ENCODE data around the gene CHCHD3. TPM values are rescaled to one million over a fixed set of nuclear protein-coding genes. Genes with fewer than 3 reads are reported as not detected.

The CHCHD3 gene
- total and polyA plus RNA-seq, 4 donors = 25.5 to 37.8 (median 31.8) TPM

DNA sequence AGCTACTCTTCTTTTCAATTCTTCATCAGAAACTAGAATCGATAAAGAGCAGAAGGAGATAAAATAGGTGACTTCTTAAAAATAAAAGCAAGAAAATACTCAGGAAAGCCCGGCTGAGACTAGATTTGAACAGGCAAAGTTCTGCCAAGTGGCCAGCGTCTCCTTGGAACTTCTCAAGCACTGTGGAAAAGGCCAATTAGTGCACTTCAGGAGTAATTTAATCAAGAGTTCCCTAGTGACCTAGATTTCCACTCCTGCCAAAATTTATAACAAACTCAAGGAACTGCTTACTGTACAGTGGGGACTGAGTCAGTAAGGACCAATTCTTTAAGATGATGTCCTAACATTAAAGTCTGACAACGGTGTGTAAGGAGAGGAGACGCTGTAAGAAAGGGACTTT, 57.3 kb downstream of the CHCHD3 start:
- Histone ChIP-seq H3K4me3 (ENCODE audit: low read depth in 1 of 3, low read length in 3 of 3) (no peak overlapping the region), H3K9ac (ENCODE audit: low read depth in 1 of 2, low read length in 2 of 2) (no peak overlapping the region), H3K27ac (ENCODE audit: low read depth in 1 of 2, low read length in 2 of 2) (no peak overlapping the region), H3K36me3 (ENCODE audit: control insufficient read depth in 4 of 4, insufficient read depth in 3 of 4, low read depth in 1 of 4, low read length in 3 of 4) (peaks cover 0 to 6% (median under 1%) of the 10 kb centered on the region in 4 donors), H3K4me1 (ENCODE audit: control insufficient read depth in 4 of 4, insufficient read depth in 4 of 4, low read length in 3 of 4) (peaks cover 0 to 2% (median 0%) of the 10 kb centered on the region in 4 donors), H3K27me3 (ENCODE audit: control insufficient read depth in 4 of 4, insufficient read depth in 4 of 4, low read length in 3 of 4) (no peaks in the 10 kb centered on the region), H3K9me3 (ENCODE audit: control insufficient read depth in 4 of 4, low read length in 3 of 4) (no peaks in the 10 kb centered on the region)
- TF ChIP-seq, protein P1, sequence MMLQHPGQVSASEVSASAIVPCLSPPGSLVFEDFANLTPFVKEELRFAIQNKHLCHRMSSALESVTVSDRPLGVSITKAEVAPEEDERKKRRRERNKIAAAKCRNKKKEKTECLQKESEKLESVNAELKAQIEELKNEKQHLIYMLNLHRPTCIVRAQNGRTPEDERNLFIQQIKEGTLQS (IDR thresholded peaks at IDR 0.05) = no peak
- TF ChIP-seq, protein P2, sequence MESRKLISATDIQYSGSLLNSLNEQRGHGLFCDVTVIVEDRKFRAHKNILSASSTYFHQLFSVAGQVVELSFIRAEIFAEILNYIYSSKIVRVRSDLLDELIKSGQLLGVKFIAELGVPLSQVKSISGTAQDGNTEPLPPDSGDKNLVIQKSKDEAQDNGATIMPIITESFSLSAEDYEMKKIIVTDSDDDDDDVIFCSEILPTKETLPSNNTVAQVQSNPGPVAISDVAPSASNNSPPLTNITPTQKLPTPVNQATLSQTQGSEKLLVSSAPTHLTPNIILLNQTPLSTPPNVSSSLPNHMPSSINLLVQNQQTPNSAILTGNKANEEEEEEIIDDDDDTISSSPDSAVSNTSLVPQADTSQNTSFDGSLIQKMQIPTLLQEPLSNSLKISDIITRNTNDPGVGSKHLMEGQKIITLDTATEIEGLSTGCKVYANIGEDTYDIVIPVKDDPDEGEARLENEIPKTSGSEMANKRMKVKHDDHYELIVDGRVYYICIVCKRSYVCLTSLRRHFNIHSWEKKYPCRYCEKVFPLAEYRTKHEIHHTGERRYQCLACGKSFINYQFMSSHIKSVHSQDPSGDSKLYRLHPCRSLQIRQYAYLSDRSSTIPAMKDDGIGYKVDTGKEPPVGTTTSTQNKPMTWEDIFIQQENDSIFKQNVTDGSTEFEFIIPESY (IDR thresholded peaks at IDR 0.05) = no peak
- no peak for TF ChIP-seq CTCF (IDR thresholded peaks at IDR 0.05; ENCODE audit: low read depth, low read length, missing input control)
- TF ChIP-seq YY1 (IDR thresholded peaks at IDR 0.05) = no peak
- no peak for TF ChIP-seq HNF4G (IDR thresholded peaks at IDR 0.05)
- no peak for TF ChIP-seq HNF4A (conservative IDR thresholded peaks at IDR 0.05)
- 91% methylated on average over 5 of the region's 5 CpGs for WGBS
- DNase-seq (ENCODE audit: low spot score) = no peak

- Histone ChIP-seq H3K9ac (ENCODE audit: low read depth in 1 of 2, low read length in 2 of 2) (no peak overlapping the region), H3K4me1 (ENCODE audit: control insufficient read depth in 4 of 4, insufficient read depth in 4 of 4, low read length in 3 of 4) (peaks cover 0 to 2% (median 0%) of the 10 kb centered on the region in 4 donors), H3K4me3 (ENCODE audit: low read depth in 1 of 3, low read length in 3 of 3) (no peak overlapping the region), H3K9me3 (ENCODE audit: control insufficient read depth in 4 of 4, low read length in 3 of 4) (no peaks in the 10 kb centered on the region), H3K27ac (ENCODE audit: low read depth in 1 of 2, low read length in 2 of 2) (no peak overlapping the region), H3K36me3 (ENCODE audit: control insufficient read depth in 4 of 4, insufficient read depth in 3 of 4, low read depth in 1 of 4, low read length in 3 of 4) (peaks cover 0 to 6% (median under 1%) of the 10 kb centered on the region in 4 donors), H3K27me3 (ENCODE audit: control insufficient read depth in 4 of 4, insufficient read depth in 4 of 4, low read length in 3 of 4) (no peaks in the 10 kb centered on the region)
- no peak for TF ChIP-seq RXRA (IDR thresholded peaks at IDR 0.05)
- TF ChIP-seq, protein P3, sequence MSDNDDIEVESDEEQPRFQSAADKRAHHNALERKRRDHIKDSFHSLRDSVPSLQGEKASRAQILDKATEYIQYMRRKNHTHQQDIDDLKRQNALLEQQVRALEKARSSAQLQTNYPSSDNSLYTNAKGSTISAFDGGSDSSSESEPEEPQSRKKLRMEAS (IDR thresholded peaks at IDR 0.05) = no peak
- TF ChIP-seq, protein P1 (IDR thresholded peaks at IDR 0.05) = no peak
- no peak for TF ChIP-seq RAD21 (IDR thresholded peaks at IDR 0.05)
- no peak for TF ChIP-seq SP1 (IDR thresholded peaks at IDR 0.05)
- TF ChIP-seq EGR1 (IDR thresholded peaks at IDR 0.05; ENCODE audit: low read depth in 2 of 2) = no peak
- 92% methylated on average over 4 of the region's 4 CpGs for WGBS
- DNase-seq (ENCODE audit: low spot score) = no peak
Observed at GRCh38 chr7:133023370-133024071, 58.4 kb downstream of the CHCHD3 start.

DNA sequence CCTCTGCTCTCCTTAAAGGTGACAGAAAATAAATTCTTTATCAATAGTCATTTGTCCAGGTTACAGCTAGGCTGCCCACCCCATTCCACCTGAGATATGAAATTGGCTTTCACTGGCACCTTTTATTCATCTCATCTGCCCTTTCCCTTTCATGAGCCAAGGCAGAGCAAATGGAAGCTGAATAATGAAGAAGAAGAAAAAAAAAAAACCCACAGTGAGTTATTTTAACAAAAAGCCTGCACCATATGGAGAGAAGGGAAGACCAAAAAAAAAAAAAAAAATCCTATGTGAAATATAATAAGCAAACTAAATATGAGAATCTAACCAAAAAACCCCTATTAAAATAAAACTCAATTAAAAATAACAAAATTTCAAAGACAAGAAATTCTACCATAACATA, 59.2 kb downstream of the CHCHD3 start:
- H3K9ac ChIP-seq (ENCODE audit: low read depth in 1 of 2, low read length in 2 of 2) = no peak overlapping the region
- DNase-seq (ENCODE audit: low spot score) = no peak
- H3K9me3 ChIP-seq (ENCODE audit: control insufficient read depth in 4 of 4, low read length in 3 of 4) = no peaks in the 10 kb centered on the region
- H3K27ac ChIP-seq (ENCODE audit: low read depth in 1 of 2, low read length in 2 of 2) = no peak overlapping the region
- H3K27me3 ChIP-seq (ENCODE audit: control insufficient read depth in 4 of 4, insufficient read depth in 4 of 4, low read length in 3 of 4) = no peaks in the 10 kb centered on the region
- H3K4me3 ChIP-seq (ENCODE audit: low read depth in 1 of 3, low read length in 3 of 3) = no peak overlapping the region
- peaks cover 0 to 2% (median 0%) of the 10 kb centered on the region in 4 donors for H3K4me1 ChIP-seq (ENCODE audit: control insufficient read depth in 4 of 4, insufficient read depth in 4 of 4, low read length in 3 of 4)
- peaks cover 0 to 6% (median under 1%) of the 10 kb centered on the region in 4 donors for H3K36me3 ChIP-seq (ENCODE audit: control insufficient read depth in 4 of 4, insufficient read depth in 3 of 4, low read depth in 1 of 4, low read length in 3 of 4)
- TF ChIP-seq RAD21 (IDR thresholded peaks at IDR 0.05) = no peak
- TF ChIP-seq, protein P3 (IDR thresholded peaks at IDR 0.05) = no peak
- TF ChIP-seq, protein P2 (IDR thresholded peaks at IDR 0.05) = no peak
- no peak for TF ChIP-seq CTCF (IDR thresholded peaks at IDR 0.05; ENCODE audit: low read depth, low read length, missing input control)
- no peak for TF ChIP-seq TAF1 (conservative IDR thresholded peaks at IDR 0.05)
- no peak for TF ChIP-seq FOXA2 (IDR thresholded peaks at IDR 0.05)
- no peak for TF ChIP-seq EGR1 (IDR thresholded peaks at IDR 0.05; ENCODE audit: low read depth in 2 of 2)
- TF ChIP-seq YY1 (IDR thresholded peaks at IDR 0.05) = no peak

Measured in liver (tissue), 9 donors.